M059J (cell line): ENCODE measurements around the gene TSPEAR. TPM values are rescaled to one million over a fixed set of nuclear protein-coding genes. Genes with fewer than 3 reads are reported as not detected.
A peak's percentile ranks its signal among the peaks of the same experiment; 100 is the strongest.

Source experiments
- DNase-seq: peaks from one replicate; pipeline ENCODE4 v3.0.0-alpha.2; 2012; ENCODE audit warnings: low read depth
- total RNA-seq: library from RNA; depleted of rRNA; stranded (reverse); fragments of >200 nt; shearing (Covaris generic); gene quantifications from 2 replicates; pipeline ENCODE4 v1.2.3, GENCODE V29; 2014

Gene TSPEAR
- total RNA-seq, 1 experiment from 2014 or later, result not detected

- no peak for DNase-seq
These were observed 195.8 kb downstream of the TSPEAR start for GRCh38 chr21:44515359-44516165.

- no peak for DNase-seq
These were observed 196.5 kb downstream of the TSPEAR start for GRCh38 chr21:44514746-44515358.

GRCh38 chr21:44514218-44514520 is 197.2 kb downstream of the TSPEAR start:
- no peak for DNase-seq

- peak; percentile 14 for DNase-seq
These were observed 197.8 kb downstream of the TSPEAR start for GRCh38 chr21:44513389-44514217.

GRCh38 chr21:44512496-44513388 is 198.6 kb downstream of the TSPEAR start:
- no peak for DNase-seq

- DNase-seq, result no peak
These were observed 199.5 kb downstream of the TSPEAR start for GRCh38 chr21:44511938-44512275.

GRCh38 chr21:44511219-44511937 is 200.0 kb downstream of the TSPEAR start:
- no peak for DNase-seq

GRCh38 chr21:44510508-44511218 is 200.7 kb downstream of the TSPEAR start:
- peak; percentile 35 for DNase-seq

- no peak for DNase-seq
These were observed 201.3 kb downstream of the TSPEAR start for GRCh38 chr21:44510109-44510507.

GRCh38 chr21:44509539-44509938 is 201.8 kb downstream of the TSPEAR start:
- DNase-seq, result peak; percentile 60

GRCh38 chr21:44508711-44509445 is 202.5 kb downstream of the TSPEAR start:
- no peak for DNase-seq

GRCh38 chr21:44508426-44508710 is 203.0 kb downstream of the TSPEAR start:
- DNase-seq, result no peak

- DNase-seq, result no peak
These were observed 203.5 kb downstream of the TSPEAR start for GRCh38 chr21:44507673-44508425.

- no peak for DNase-seq
These were observed 204.8 kb downstream of the TSPEAR start for GRCh38 chr21:44506279-44507255.

GRCh38 chr21:44505673-44506278 is 205.6 kb downstream of the TSPEAR start:
- no peak for DNase-seq

- no peak for DNase-seq
These were observed 207.4 kb downstream of the TSPEAR start for GRCh38 chr21:44503901-44504399.
